PFSK-1 (cell line): ENCODE results near the gene IQCE.

ENCODE experiments used
- FOXP2 ChIP-seq: optimal IDR thresholded peaks from 2 replicates; pipeline ENCODE3; 2011; ENCODE audit warnings: borderline replicate concordance, control low read depth, inconsistent platforms; ENCODE audit not compliant: insufficient read depth; ENCODE audit errors: extremely low read length, extremely low read depth
- POLR2AphosphoS5 ChIP-seq: IDR thresholded peaks from 2 replicates; pipeline ENCODE4 v1.6.1; 2012; ENCODE audit warnings: low read depth, mild to moderate bottlenecking, control low read depth, low read length, moderate library complexity
- REST ChIP-seq, 2 experiments: IDR thresholded peaks; 2 replicates each; pipeline versions ENCODE4 v1.6.1 to v1.8.0; 2011 to 2012; ENCODE audit warnings: low read depth in 2 of 2, low read length in 2 of 2, control low read depth in 1 of 2, inconsistent platforms in 1 of 2, mild to moderate bottlenecking in 1 of 2, moderate library complexity in 1 of 2; ENCODE audit not compliant: insufficient read depth in 1 of 2
- SIN3A ChIP-seq: IDR thresholded peaks from 2 replicates; pipeline ENCODE4 v1.6.1; 2012; ENCODE audit warnings: mild to moderate bottlenecking, low read length, moderate library complexity, borderline replicate concordance; ENCODE audit not compliant: insufficient read depth
- TAF1 ChIP-seq: IDR thresholded peaks from 2 replicates; pipeline ENCODE4 v1.6.1; 2012; ENCODE audit warnings: low read length, control low read depth, borderline replicate concordance; ENCODE audit not compliant: insufficient read depth

Gene IQCE

DNA sequence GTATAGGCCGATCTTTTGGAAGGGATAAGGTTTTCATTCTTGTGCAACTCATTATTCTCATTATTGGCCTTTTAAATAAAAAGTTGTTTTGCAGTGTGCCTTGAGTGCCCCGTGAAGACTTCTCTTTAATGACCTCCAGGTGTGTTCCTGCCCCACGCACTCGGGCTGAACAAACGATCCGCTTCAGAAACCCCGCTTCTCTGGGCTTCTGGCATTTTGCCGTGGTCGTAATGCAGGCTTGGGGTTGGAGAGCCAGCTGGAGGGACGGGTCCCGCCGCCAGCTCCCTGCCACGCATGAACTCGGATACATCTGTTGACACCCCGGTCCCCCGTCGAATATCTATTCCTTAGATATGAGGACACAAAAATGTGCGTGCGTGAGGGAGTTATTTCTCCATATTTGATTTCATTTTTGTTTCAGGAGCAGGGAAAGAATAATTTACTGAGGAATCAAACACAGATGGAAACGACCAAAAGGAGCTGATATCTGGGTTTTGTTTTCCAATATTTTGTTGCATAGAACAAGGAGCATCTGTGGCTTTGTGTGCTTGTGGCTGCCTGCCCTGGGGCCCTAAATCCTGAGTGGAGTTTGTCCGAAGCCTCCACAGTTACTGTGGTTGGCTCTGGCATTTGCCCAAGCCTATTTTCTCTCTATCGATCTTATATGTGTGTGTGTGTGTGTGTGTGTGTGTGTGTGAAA is 56.0 kb downstream of the IQCE start:
- TF ChIP-seq TAF1 (no peak), REST (IDR thresholded peaks at IDR 0.05; ENCODE audit: insufficient read depth in 1 of 2, low read depth in 2 of 2, low read length in 2 of 2) (no peak), FOXP2 (no peak), POLR2AphosphoS5 (no peak), SIN3A (no peak)

- no peak for TF ChIP-seq TAF1
These were observed 57.9 kb downstream of the IQCE start for GRCh38 chr7:2616387-2617324.

DNA sequence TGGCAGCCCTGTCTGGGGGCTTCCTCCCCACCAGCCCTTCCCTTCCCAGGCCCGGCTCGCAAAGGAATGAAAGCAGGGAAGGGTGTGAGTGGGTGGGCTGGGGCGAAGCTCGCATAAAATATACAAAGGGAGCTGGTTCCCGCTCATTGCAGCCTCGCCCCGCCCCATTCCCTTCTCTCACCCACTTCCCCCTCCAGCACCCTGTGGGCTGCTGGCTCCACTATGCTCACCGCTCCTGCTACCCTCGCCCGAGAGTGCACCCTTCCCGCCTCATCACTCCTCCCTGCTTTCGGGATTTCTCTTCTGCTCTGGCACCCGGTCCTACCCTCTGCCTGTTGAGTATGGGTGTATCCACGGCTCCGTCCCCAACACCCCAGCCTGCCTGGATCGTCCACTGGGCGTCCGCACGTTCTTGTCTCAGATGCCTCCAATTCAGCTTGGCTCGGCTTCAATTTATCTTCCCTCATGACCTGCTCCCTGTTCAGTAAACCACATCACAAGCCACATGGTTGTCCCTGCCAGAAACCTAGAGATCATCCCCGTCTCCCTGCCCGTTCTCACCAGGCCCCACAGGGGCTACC is 58.6 kb downstream of the IQCE start:
- no peak for TF ChIP-seq TAF1
- no peak for TF ChIP-seq FOXP2
- no peak for TF ChIP-seq SIN3A
- TF ChIP-seq REST (IDR thresholded peaks at IDR 0.05; ENCODE audit: insufficient read depth in 1 of 2, low read depth in 2 of 2, low read length in 2 of 2), result no peak
- TF ChIP-seq POLR2AphosphoS5, result no peak

DNA sequence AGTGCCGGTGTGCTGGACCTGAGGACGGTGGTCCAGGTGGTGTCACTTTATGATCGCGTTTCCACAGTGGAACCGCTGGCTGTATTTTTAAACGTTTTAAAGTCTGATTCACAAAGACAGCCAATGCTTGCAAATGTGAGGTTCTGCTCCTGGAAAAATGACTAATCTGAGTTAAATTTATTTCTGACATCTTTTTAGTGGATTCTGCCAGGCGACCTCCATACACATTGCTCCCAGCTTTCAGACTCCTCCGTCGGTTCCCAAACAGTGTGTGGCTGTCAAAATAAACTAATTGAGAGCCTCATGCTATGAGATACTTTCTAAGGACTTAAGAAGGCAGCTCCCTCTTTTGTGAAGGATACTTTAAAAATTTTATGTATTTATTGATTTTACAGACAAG is 60.3 kb downstream of the IQCE start:
- TF ChIP-seq TAF1 (no peak), SIN3A (no peak), FOXP2 (no peak), POLR2AphosphoS5 (no peak), REST (IDR thresholded peaks at IDR 0.05; ENCODE audit: insufficient read depth in 1 of 2, low read depth in 2 of 2, low read length in 2 of 2) (no peak)

DNA sequence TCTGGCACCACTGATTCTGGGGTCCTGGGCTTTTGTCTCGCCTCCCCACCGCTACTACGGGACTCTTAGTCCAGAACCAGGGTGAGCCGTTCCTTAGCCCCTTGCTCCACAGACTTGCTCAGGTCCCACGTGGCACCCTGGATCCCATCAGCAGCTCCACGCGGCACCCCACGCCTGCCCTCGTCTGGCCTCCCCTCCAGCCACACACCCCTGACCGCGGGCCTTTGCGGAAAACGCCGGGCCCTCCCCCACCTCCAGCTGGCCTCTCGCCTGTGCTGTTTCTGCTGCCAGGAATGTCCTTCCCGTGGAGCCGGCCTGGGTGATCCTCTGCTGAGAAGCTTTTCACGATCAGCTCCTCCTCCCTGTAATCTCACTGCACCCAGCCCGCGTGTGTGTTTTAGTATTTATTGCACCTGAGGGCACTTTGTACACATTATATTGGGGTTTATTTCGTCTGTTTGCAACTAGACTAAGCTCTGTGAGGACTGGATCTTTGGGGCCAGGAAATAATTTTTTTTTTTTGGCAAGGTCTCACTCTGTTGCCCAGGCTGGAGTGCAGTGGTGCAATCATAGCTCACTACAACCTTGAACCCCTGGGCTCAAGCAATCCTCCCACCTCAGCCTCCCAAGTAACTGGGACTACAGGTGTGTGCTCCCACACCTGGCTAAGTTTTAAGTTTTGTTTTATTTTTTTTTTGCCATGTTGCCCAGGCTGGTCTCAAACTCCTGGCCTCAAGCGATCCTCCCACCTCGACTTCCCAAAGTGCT is 62.5 kb downstream of the IQCE start:
- TF ChIP-seq SIN3A, result no peak
- no peak for TF ChIP-seq REST (IDR thresholded peaks at IDR 0.05; ENCODE audit: insufficient read depth in 1 of 2, low read depth in 2 of 2, low read length in 2 of 2)
- 0 out of 2 replicates have a peak, but pooled peaks have one; percentile 23 for TF ChIP-seq TAF1
- peak; percentile 43 for TF ChIP-seq FOXP2
- TF ChIP-seq POLR2AphosphoS5, result no peak
